GM23338 (cell line): ENCODE results near the gene AQP9. TPM values are rescaled to one million over a fixed set of nuclear protein-coding genes. Genes with fewer than 3 reads are reported as not detected.

ENCODE experiments used
- ATAC-seq: fragments of 200-7000 bp; cut with Tn5 transposase; 3 replicates; pipeline ENCODE4 v1.9.1; 2020
- DNase-seq: peaks from one replicate; pipeline ENCODE4 v3.0.0-alpha.2; 2015; ENCODE audit warnings: low spot score
- H2AFZ ChIP-seq: fragments of 200-600 bp; sonication (generic); 2 replicates; pipeline ENCODE4 v1.8.0; 2016; ENCODE audit warnings: antibody characterized with exemption, mild to moderate bottlenecking, moderate library complexity
- H3F3A ChIP-seq: fragments of 200-600 bp; sonication (generic); replicated peaks from 2 replicates; pipeline ENCODE4 v1.8.0; 2017; ENCODE audit warnings: antibody characterized with exemption, mixed run types, low read depth
- H3K27ac ChIP-seq: fragments of 200-600 bp; sonication (generic); 2 replicates; pipeline ENCODE4 v1.6.1; 2016; ENCODE audit warnings: low read depth
- H3K27me3 ChIP-seq: fragments of 200-600 bp; sonication (generic); 2 replicates; pipeline ENCODE4 v1.8.0; 2016; ENCODE audit warnings: mild to moderate bottlenecking, mixed run types, moderate library complexity; ENCODE audit not compliant: insufficient read depth
- H3K36me3 ChIP-seq: fragments of 200-600 bp; sonication (generic); 2 replicates; pipeline ENCODE4 v1.8.0; 2016; ENCODE audit warnings: mild to moderate bottlenecking; ENCODE audit not compliant: insufficient read depth
- H3K4me1 ChIP-seq: fragments of 200-600 bp; sonication (generic); 2 replicates; pipeline ENCODE4 v1.8.0; 2016; ENCODE audit warnings: mild to moderate bottlenecking, moderate library complexity; ENCODE audit not compliant: insufficient read depth
- H3K4me2 ChIP-seq: fragments of 200-600 bp; sonication (generic); 2 replicates; pipeline ENCODE4 v1.7.1; 2017; ENCODE audit warnings: mixed run types
- H3K4me3 ChIP-seq: fragments of 200-600 bp; sonication (generic); 2 replicates; pipeline ENCODE4 v1.6.1; 2016; ENCODE audit warnings: mixed run types
- H3K79me2 ChIP-seq: fragments of 200-600 bp; sonication (generic); replicated peaks from 2 replicates; pipeline ENCODE4 v1.8.0; 2017; ENCODE audit warnings: mild to moderate bottlenecking; ENCODE audit not compliant: insufficient read depth
- H3K9me2 ChIP-seq: fragments of 200-600 bp; sonication (generic); 2 replicates; pipeline ENCODE4 v1.8.0; 2017; ENCODE audit not compliant: insufficient read depth
- H4K20me1 ChIP-seq: fragments of 200-600 bp; sonication (generic); replicated peaks from 2 replicates; pipeline ENCODE4 v1.8.0; 2017; ENCODE audit warnings: mild to moderate bottlenecking; ENCODE audit not compliant: insufficient read depth
- H3K27ac Mint-ChIP-seq: 2 replicates; pipeline ENCODE4 v1.8.0; 2020; ENCODE audit warnings: inconsistent platforms, mild to moderate bottlenecking, moderate library complexity, mixed read lengths
- H3K27me3 Mint-ChIP-seq: 3 replicates; pipeline ENCODE4 v1.8.0; 2022; ENCODE audit warnings: low read depth, mild to moderate bottlenecking, moderate library complexity, mixed read lengths, inconsistent platforms; ENCODE audit not compliant: insufficient read depth, poor library complexity
- H3K36me3 Mint-ChIP-seq: 3 replicates; pipeline ENCODE4 v1.8.0; 2021; ENCODE audit warnings: low read depth, mild to moderate bottlenecking, inconsistent platforms, moderate library complexity, mixed read lengths
- H3K4me1 Mint-ChIP-seq: 3 replicates; pipeline ENCODE4 v1.8.0; 2020; ENCODE audit warnings: mild to moderate bottlenecking, inconsistent platforms, mixed read lengths
- H3K4me3 Mint-ChIP-seq: 3 replicates; pipeline ENCODE4 v1.8.0; 2021; ENCODE audit warnings: moderate library complexity, mild to moderate bottlenecking, inconsistent platforms, mixed read lengths
- H3K9me3 Mint-ChIP-seq: 3 replicates; pipeline ENCODE4 v1.8.0; 2020; ENCODE audit warnings: moderate library complexity, mild to moderate bottlenecking, inconsistent platforms, mixed read lengths
- CREB1 ChIP-seq: fragments of 250-450 bp; sonication (Bioruptor Pico); IDR thresholded peaks from 2 replicates; pipeline ENCODE4 v1.5.0; 2020; ENCODE audit warnings: low read depth, mild to moderate bottlenecking, moderate library complexity
- EZH2phosphoT487 ChIP-seq: fragments of 200-600 bp; sonication (generic); IDR thresholded peaks from one replicate; pipeline ENCODE4 v1.8.1; 2018; ENCODE audit warnings: antibody characterized with exemption; ENCODE audit not compliant: unreplicated experiment
- JUNB ChIP-seq: IDR thresholded peaks from one replicate; pipeline ENCODE4 v1.6.1; 2016; ENCODE audit warnings: antibody characterized with exemption; ENCODE audit not compliant: unreplicated experiment
- POLR2AphosphoS5 ChIP-seq: IDR thresholded peaks from 2 replicates; pipeline ENCODE4 v1.6.1; 2016; ENCODE audit warnings: antibody characterized with exemption, low read depth
- STAT1 ChIP-seq: IDR thresholded peaks from one replicate; pipeline ENCODE4 v1.6.1; 2016; ENCODE audit warnings: antibody characterized with exemption; ENCODE audit not compliant: unreplicated experiment
- ZNF114 ChIP-seq: fragments of 250-450 bp; sonication (Bioruptor Pico); IDR thresholded peaks from 2 replicates; pipeline ENCODE4 v1.5.0; 2020; ENCODE audit warnings: mild to moderate bottlenecking, moderate library complexity
- ZNF331 ChIP-seq: fragments of 250-450 bp; sonication (Bioruptor Pico); IDR thresholded peaks from 2 replicates; pipeline ENCODE4 v1.5.0; 2020; ENCODE audit warnings: low read depth, mild to moderate bottlenecking, moderate library complexity
- polyA plus RNA-seq: library from polyadenylated mRNA; unstranded; fragments of >200 nt; fragmentation: Nextera tagmentation; extraction: Ambion mirVana; gene quantifications from 2 replicates; pipeline ENCODE4 v1.2.1, GENCODE V29; 2016
- total RNA-seq: library from RNA; depleted of rRNA; stranded (reverse); fragments of >200 nt; shearing (Covaris generic); gene quantifications from 2 replicates; pipeline ENCODE4 v1.2.3, GENCODE V29; 2014
- TF ChIP-seq, protein P1 (sequence below): IDR thresholded peaks from 2 replicates; pipeline ENCODE4 v1.6.1; 2016; ENCODE audit warnings: antibody characterized with exemption
- TF ChIP-seq, protein P2 (sequence below): IDR thresholded peaks from one replicate; pipeline ENCODE4 v1.6.1; 2018; ENCODE audit warnings: antibody characterized with exemption; ENCODE audit not compliant: unreplicated experiment
- TF ChIP-seq, protein P3 (sequence below), 2 experiments: fragments of 200-600 bp in 1 of 2; sonication (generic) in 1 of 2; conservative IDR thresholded peaks; 2 replicates each; pipeline versions ENCODE4 v1.5.1 to v1.6.1; 2016 to 2017; ENCODE audit warnings: antibody characterized with exemption in 2 of 2, low read depth in 2 of 2, mild to moderate bottlenecking in 2 of 2, moderate library complexity in 1 of 2
- TF ChIP-seq, protein P4 (sequence below): fragments of 250-450 bp; sonication (Bioruptor Pico); IDR thresholded peaks from 2 replicates; pipeline ENCODE4 v1.5.0; 2020; ENCODE audit warnings: mild to moderate bottlenecking, moderate library complexity

Gene AQP9
- total and polyA plus RNA-seq, 2 experiments from 2014 or later = not detected

DNA sequence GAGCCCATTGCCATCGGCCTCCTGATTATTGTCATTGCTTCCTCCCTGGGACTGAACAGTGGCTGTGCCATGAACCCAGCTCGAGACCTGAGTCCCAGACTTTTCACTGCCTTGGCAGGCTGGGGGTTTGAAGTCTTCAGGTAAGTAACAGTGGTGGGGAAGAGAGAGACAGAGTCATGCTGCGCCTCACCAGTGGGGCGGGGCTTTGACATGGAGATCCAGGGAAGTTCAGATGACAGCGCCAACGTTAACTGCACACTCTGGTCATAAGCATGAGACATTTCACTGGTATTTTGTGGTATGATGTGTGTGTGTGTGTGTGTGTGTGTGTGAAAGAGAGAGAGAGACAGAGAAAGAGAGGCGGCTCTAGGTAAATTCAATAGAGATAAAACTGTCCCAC is 41.0 kb downstream of the AQP9 start:
- Mint-ChIP-seq H3K9me3 (no peaks in the 10 kb centered on the region), H3K36me3 (no peaks in the 10 kb centered on the region), H3K27me3 (no peaks in the 10 kb centered on the region), H3K4me1 (no peaks in the 10 kb centered on the region), H3K27ac (no peak overlapping the region), H3K4me3 (no peak overlapping the region)
- Histone ChIP-seq H3K4me1 (no peaks in the 10 kb centered on the region), H3K36me3 (no peaks in the 10 kb centered on the region), H3F3A (no peaks in the 10 kb centered on the region), H3K79me2 (no peaks in the 10 kb centered on the region), H3K4me3 (no peak overlapping the region), H3K27me3 (no peaks in the 10 kb centered on the region), H3K4me2 (no peak overlapping the region), H3K9me2 (no peaks in the 10 kb centered on the region), H2AFZ (no peak overlapping the region), H4K20me1 (no peaks in the 10 kb centered on the region), H3K27ac (no peak overlapping the region)
- ATAC-seq = no peak
- no peak for DNase-seq
- TF ChIP-seq, protein P1, sequence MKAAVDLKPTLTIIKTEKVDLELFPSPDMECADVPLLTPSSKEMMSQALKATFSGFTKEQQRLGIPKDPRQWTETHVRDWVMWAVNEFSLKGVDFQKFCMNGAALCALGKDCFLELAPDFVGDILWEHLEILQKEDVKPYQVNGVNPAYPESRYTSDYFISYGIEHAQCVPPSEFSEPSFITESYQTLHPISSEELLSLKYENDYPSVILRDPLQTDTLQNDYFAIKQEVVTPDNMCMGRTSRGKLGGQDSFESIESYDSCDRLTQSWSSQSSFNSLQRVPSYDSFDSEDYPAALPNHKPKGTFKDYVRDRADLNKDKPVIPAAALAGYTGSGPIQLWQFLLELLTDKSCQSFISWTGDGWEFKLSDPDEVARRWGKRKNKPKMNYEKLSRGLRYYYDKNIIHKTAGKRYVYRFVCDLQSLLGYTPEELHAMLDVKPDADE = no peak
- TF ChIP-seq STAT1 = no peak
- TF ChIP-seq ZNF331 (CRISPR knock-in tag) = no peak
- no peak for TF ChIP-seq EZH2phosphoT487
- no peak for TF ChIP-seq ZNF114 (CRISPR knock-in tag)
- TF ChIP-seq, protein P2, sequence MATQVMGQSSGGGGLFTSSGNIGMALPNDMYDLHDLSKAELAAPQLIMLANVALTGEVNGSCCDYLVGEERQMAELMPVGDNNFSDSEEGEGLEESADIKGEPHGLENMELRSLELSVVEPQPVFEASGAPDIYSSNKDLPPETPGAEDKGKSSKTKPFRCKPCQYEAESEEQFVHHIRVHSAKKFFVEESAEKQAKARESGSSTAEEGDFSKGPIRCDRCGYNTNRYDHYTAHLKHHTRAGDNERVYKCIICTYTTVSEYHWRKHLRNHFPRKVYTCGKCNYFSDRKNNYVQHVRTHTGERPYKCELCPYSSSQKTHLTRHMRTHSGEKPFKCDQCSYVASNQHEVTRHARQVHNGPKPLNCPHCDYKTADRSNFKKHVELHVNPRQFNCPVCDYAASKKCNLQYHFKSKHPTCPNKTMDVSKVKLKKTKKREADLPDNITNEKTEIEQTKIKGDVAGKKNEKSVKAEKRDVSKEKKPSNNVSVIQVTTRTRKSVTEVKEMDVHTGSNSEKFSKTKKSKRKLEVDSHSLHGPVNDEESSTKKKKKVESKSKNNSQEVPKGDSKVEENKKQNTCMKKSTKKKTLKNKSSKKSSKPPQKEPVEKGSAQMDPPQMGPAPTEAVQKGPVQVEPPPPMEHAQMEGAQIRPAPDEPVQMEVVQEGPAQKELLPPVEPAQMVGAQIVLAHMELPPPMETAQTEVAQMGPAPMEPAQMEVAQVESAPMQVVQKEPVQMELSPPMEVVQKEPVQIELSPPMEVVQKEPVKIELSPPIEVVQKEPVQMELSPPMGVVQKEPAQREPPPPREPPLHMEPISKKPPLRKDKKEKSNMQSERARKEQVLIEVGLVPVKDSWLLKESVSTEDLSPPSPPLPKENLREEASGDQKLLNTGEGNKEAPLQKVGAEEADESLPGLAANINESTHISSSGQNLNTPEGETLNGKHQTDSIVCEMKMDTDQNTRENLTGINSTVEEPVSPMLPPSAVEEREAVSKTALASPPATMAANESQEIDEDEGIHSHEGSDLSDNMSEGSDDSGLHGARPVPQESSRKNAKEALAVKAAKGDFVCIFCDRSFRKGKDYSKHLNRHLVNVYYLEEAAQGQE = no peak
- no peak for TF ChIP-seq CREB1 (CRISPR knock-in tag)
- no peak for TF ChIP-seq JUNB
- no peak for TF ChIP-seq POLR2AphosphoS5
- TF ChIP-seq, protein P3, sequence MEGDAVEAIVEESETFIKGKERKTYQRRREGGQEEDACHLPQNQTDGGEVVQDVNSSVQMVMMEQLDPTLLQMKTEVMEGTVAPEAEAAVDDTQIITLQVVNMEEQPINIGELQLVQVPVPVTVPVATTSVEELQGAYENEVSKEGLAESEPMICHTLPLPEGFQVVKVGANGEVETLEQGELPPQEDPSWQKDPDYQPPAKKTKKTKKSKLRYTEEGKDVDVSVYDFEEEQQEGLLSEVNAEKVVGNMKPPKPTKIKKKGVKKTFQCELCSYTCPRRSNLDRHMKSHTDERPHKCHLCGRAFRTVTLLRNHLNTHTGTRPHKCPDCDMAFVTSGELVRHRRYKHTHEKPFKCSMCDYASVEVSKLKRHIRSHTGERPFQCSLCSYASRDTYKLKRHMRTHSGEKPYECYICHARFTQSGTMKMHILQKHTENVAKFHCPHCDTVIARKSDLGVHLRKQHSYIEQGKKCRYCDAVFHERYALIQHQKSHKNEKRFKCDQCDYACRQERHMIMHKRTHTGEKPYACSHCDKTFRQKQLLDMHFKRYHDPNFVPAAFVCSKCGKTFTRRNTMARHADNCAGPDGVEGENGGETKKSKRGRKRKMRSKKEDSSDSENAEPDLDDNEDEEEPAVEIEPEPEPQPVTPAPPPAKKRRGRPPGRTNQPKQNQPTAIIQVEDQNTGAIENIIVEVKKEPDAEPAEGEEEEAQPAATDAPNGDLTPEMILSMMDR (conservative IDR thresholded peaks at IDR 0.05; ENCODE audit: low read depth in 2 of 2) = no peak
- TF ChIP-seq, protein P4, sequence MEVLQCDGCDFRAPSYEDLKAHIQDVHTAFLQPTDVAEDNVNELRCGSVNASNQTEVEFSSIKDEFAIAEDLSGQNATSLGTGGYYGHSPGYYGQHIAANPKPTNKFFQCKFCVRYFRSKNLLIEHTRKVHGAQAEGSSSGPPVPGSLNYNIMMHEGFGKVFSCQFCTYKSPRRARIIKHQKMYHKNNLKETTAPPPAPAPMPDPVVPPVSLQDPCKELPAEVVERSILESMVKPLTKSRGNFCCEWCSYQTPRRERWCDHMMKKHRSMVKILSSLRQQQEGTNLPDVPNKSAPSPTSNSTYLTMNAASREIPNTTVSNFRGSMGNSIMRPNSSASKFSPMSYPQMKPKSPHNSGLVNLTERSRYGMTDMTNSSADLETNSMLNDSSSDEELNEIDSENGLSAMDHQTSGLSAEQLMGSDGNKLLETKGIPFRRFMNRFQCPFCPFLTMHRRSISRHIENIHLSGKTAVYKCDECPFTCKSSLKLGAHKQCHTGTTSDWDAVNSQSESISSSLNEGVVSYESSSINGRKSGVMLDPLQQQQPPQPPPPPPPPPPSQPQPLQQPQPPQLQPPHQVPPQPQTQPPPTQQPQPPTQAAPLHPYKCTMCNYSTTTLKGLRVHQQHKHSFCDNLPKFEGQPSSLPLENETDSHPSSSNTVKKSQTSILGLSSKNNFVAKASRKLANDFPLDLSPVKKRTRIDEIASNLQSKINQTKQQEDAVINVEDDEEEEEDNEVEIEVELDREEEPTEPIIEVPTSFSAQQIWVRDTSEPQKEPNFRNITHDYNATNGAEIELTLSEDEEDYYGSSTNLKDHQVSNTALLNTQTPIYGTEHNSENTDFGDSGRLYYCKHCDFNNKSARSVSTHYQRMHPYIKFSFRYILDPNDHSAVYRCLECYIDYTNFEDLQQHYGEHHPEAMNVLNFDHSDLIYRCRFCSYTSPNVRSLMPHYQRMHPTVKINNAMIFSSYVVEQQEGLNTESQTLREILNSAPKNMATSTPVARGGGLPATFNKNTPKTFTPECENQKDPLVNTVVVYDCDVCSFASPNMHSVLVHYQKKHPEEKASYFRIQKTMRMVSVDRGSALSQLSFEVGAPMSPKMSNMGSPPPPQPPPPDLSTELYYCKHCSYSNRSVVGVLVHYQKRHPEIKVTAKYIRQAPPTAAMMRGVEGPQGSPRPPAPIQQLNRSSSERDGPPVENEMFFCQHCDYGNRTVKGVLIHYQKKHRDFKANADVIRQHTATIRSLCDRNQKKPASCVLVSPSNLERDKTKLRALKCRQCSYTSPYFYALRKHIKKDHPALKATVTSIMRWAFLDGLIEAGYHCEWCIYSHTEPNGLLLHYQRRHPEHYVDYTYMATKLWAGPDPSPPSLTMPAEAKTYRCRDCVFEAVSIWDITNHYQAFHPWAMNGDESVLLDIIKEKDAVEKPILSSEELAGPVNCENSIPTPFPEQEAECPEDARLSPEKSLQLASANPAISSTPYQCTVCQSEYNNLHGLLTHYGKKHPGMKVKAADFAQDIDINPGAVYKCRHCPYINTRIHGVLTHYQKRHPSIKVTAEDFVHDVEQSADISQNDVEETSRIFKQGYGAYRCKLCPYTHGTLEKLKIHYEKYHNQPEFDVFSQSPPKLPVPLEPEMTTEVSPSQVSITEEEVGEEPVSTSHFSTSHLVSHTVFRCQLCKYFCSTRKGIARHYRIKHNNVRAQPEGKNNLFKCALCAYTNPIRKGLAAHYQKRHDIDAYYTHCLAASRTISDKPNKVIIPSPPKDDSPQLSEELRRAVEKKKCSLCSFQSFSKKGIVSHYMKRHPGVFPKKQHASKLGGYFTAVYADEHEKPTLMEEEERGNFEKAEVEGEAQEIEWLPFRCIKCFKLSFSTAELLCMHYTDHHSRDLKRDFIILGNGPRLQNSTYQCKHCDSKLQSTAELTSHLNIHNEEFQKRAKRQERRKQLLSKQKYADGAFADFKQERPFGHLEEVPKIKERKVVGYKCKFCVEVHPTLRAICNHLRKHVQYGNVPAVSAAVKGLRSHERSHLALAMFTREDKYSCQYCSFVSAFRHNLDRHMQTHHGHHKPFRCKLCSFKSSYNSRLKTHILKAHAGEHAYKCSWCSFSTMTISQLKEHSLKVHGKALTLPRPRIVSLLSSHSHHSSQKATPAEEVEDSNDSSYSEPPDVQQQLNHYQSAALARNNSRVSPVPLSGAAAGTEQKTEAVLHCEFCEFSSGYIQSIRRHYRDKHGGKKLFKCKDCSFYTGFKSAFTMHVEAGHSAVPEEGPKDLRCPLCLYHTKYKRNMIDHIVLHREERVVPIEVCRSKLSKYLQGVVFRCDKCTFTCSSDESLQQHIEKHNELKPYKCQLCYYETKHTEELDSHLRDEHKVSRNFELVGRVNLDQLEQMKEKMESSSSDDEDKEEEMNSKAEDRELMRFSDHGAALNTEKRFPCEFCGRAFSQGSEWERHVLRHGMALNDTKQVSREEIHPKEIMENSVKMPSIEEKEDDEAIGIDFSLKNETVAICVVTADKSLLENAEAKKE (CRISPR knock-in tag) = no peak
